ENCODE measurements around the gene METTL22.

DNA sequence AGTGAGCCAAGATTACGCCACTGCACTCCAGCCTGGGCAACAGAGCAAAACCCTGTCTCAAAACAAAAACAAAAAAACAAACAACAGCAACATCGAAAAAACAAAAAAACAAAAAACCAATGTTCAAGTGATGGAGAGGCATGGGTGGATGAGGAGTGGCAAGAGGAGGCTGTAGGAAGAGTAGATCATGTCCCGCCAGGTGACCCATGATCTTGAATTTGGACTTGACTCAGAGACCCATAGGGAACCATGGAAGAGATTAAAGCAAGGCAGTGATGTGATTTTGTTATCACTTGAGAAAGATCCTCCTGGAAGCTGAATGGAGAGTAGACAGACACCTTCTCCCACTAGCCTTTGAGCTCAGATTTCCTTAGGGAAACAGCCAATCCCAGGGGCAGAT lies 64.1 kb downstream of the METTL22 start:
- TF ChIP-seq CTCF (IDR thresholded peaks at IDR 0.05) (no peak), POLR2A (IDR thresholded peaks at IDR 0.05) (no peak), POLR2AphosphoS5 (IDR thresholded peaks at IDR 0.05) (no peak)

All from prostate gland (tissue), 2 donors.